ENCODE results near the gene ELMO1. TPM values are rescaled to one million over a fixed set of nuclear protein-coding genes. Genes with fewer than 3 reads are reported as not detected.

The ELMO1 gene
- total RNA-seq, 1 experiment from 2014 or later: 8.7 TPM

GRCh38 chr7:37104822-37105518 is 343.7 kb downstream of the ELMO1 start:
- Histone ChIP-seq H3K27me3 (ENCODE audit: control insufficient read depth, insufficient read depth, low read length) (no peaks in the 10 kb centered on the region), H3K4me3 (ENCODE audit: insufficient read depth, low read depth, low read length) (no peak overlapping the region), H3K36me3 (replicated peaks; ENCODE audit: control insufficient read depth, insufficient read depth, low read length) (no peaks in the 10 kb centered on the region)
- DNase-seq: no peak

- Histone ChIP-seq H3K36me3 (replicated peaks; ENCODE audit: control insufficient read depth, insufficient read depth, low read length) (no peaks in the 10 kb centered on the region), H3K4me3 (ENCODE audit: insufficient read depth, low read depth, low read length) (no peak overlapping the region), H3K27me3 (ENCODE audit: control insufficient read depth, insufficient read depth, low read length) (no peaks in the 10 kb centered on the region)
- no peak for DNase-seq
Observed at GRCh38 chr7:37102518-37103137, 346.0 kb downstream of the ELMO1 start.

GRCh38 chr7:37100735-37101331 is 347.8 kb downstream of the ELMO1 start:
- Histone ChIP-seq H3K36me3 (replicated peaks; ENCODE audit: control insufficient read depth, insufficient read depth, low read length) (no peaks in the 10 kb centered on the region; the same call in 1 of the 2 replicates), H3K4me3 (ENCODE audit: insufficient read depth, low read depth, low read length) (no peak overlapping the region), H3K27me3 (ENCODE audit: control insufficient read depth, insufficient read depth, low read length) (no peaks in the 10 kb centered on the region)
- no peak for DNase-seq

- no peak for DNase-seq
- no peak overlapping the region for H3K4me3 ChIP-seq (ENCODE audit: insufficient read depth, low read depth, low read length)
- no peaks in the 10 kb centered on the region; the same call in 1 of the 2 replicates for H3K36me3 ChIP-seq (replicated peaks; ENCODE audit: control insufficient read depth, insufficient read depth, low read length)
- H3K27me3 ChIP-seq (ENCODE audit: control insufficient read depth, insufficient read depth, low read length): no peaks in the 10 kb centered on the region
Observed at GRCh38 chr7:37098762-37099161, 349.9 kb downstream of the ELMO1 start.

- Histone ChIP-seq H3K4me3 (ENCODE audit: insufficient read depth, low read depth, low read length) (no peak overlapping the region), H3K27me3 (ENCODE audit: control insufficient read depth, insufficient read depth, low read length) (no peaks in the 10 kb centered on the region), H3K36me3 (replicated peaks; ENCODE audit: control insufficient read depth, insufficient read depth, low read length) (no peaks in the 10 kb centered on the region; the same call in 1 of the 2 replicates)
- DNase-seq: no peak
Observed at GRCh38 chr7:37097983-37098382, 350.7 kb downstream of the ELMO1 start.

GRCh38 chr7:37097276-37097675 is 351.4 kb downstream of the ELMO1 start:
- no peaks in the 10 kb centered on the region for H3K27me3 ChIP-seq (ENCODE audit: control insufficient read depth, insufficient read depth, low read length)
- no peak for DNase-seq
- no peaks in the 10 kb centered on the region; the same call in 1 of the 2 replicates for H3K36me3 ChIP-seq (replicated peaks; ENCODE audit: control insufficient read depth, insufficient read depth, low read length)
- no peak overlapping the region for H3K4me3 ChIP-seq (ENCODE audit: insufficient read depth, low read depth, low read length)

- H3K4me3 ChIP-seq (ENCODE audit: insufficient read depth, low read depth, low read length): no peak overlapping the region
- DNase-seq: no peak
- no peaks in the 10 kb centered on the region; the same call in 1 of the 2 replicates for H3K36me3 ChIP-seq (replicated peaks; ENCODE audit: control insufficient read depth, insufficient read depth, low read length)
- no peaks in the 10 kb centered on the region for H3K27me3 ChIP-seq (ENCODE audit: control insufficient read depth, insufficient read depth, low read length)
Observed at GRCh38 chr7:37096341-37096740, 352.3 kb downstream of the ELMO1 start.

GRCh38 chr7:37095122-37095521 is 353.5 kb downstream of the ELMO1 start:
- no peak for DNase-seq
- Histone ChIP-seq H3K36me3 (replicated peaks; ENCODE audit: control insufficient read depth, insufficient read depth, low read length) (no peaks in the 10 kb centered on the region; the same call in 1 of the 2 replicates), H3K4me3 (ENCODE audit: insufficient read depth, low read depth, low read length) (no peak overlapping the region), H3K27me3 (ENCODE audit: control insufficient read depth, insufficient read depth, low read length) (no peaks in the 10 kb centered on the region)

GRCh38 chr7:37093257-37093656 is 355.4 kb downstream of the ELMO1 start:
- no peaks in the 10 kb centered on the region; the same call in 1 of the 2 replicates for H3K36me3 ChIP-seq (replicated peaks; ENCODE audit: control insufficient read depth, insufficient read depth, low read length)
- no peak overlapping the region for H3K4me3 ChIP-seq (ENCODE audit: insufficient read depth, low read depth, low read length)
- H3K27me3 ChIP-seq (ENCODE audit: control insufficient read depth, insufficient read depth, low read length): no peaks in the 10 kb centered on the region
- no peak for DNase-seq

- no peak for DNase-seq
- H3K27me3 ChIP-seq (ENCODE audit: control insufficient read depth, insufficient read depth, low read length): no peaks in the 10 kb centered on the region
- H3K36me3 ChIP-seq (replicated peaks; ENCODE audit: control insufficient read depth, insufficient read depth, low read length): no peaks in the 10 kb centered on the region; the same call in 1 of the 2 replicates
- no peak overlapping the region for H3K4me3 ChIP-seq (ENCODE audit: insufficient read depth, low read depth, low read length)
Observed at GRCh38 chr7:37092548-37092947, 356.1 kb downstream of the ELMO1 start.

- DNase-seq: no peak
- H3K36me3 ChIP-seq (replicated peaks; ENCODE audit: control insufficient read depth, insufficient read depth, low read length): no peaks in the 10 kb centered on the region
- no peak overlapping the region for H3K4me3 ChIP-seq (ENCODE audit: insufficient read depth, low read depth, low read length)
- no peaks in the 10 kb centered on the region for H3K27me3 ChIP-seq (ENCODE audit: control insufficient read depth, insufficient read depth, low read length)
Observed at GRCh38 chr7:37089972-37090371, 358.7 kb downstream of the ELMO1 start.

- Histone ChIP-seq H3K4me3 (ENCODE audit: insufficient read depth, low read depth, low read length) (no peak overlapping the region), H3K36me3 (replicated peaks; ENCODE audit: control insufficient read depth, insufficient read depth, low read length) (no peaks in the 10 kb centered on the region), H3K27me3 (ENCODE audit: control insufficient read depth, insufficient read depth, low read length) (no peaks in the 10 kb centered on the region)
- no peak for DNase-seq
Observed at GRCh38 chr7:37085600-37085999, 363.1 kb downstream of the ELMO1 start.

GRCh38 chr7:37084303-37084702 is 364.4 kb downstream of the ELMO1 start:
- Histone ChIP-seq H3K27me3 (ENCODE audit: control insufficient read depth, insufficient read depth, low read length) (no peaks in the 10 kb centered on the region), H3K4me3 (ENCODE audit: insufficient read depth, low read depth, low read length) (no peak overlapping the region), H3K36me3 (replicated peaks; ENCODE audit: control insufficient read depth, insufficient read depth, low read length) (no peaks in the 10 kb centered on the region)
- no peak for DNase-seq

GRCh38 chr7:37083311-37084096 is 365.2 kb downstream of the ELMO1 start:
- Histone ChIP-seq H3K36me3 (replicated peaks; ENCODE audit: control insufficient read depth, insufficient read depth, low read length) (no peaks in the 10 kb centered on the region), H3K4me3 (ENCODE audit: insufficient read depth, low read depth, low read length) (no peak overlapping the region), H3K27me3 (ENCODE audit: control insufficient read depth, insufficient read depth, low read length) (no peaks in the 10 kb centered on the region)
- DNase-seq: no peak

Data from H7 (cell line).